Measurements from ENCODE around the gene BBOF1. TPM values are rescaled to one million over a fixed set of nuclear protein-coding genes. Genes with fewer than 3 reads are reported as not detected.

The BBOF1 gene
- total and polyA plus RNA-seq, 4 donors, result 1.0 to 2.8 (median 2.1) TPM

DNA sequence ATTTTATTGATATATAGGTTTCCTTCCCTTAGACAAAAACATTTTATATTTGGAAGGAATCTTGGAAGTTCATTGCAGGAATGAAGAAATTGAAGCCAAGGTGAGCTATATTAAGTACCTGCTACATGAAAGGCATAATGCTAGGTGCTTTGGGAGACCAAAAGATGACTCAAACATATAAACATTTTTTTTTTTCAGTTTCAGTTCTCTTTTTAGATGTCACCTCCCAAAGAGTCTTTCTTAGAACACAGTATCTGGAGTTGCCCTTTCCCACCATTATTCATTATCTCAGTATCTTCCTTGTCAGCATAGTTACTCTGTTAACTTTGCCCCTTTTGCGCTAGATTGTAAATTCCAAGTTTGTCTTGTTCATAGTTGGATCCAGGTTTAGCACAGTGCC lies 66.7 kb downstream of the BBOF1 start (continued):
- TF ChIP-seq, protein P1, sequence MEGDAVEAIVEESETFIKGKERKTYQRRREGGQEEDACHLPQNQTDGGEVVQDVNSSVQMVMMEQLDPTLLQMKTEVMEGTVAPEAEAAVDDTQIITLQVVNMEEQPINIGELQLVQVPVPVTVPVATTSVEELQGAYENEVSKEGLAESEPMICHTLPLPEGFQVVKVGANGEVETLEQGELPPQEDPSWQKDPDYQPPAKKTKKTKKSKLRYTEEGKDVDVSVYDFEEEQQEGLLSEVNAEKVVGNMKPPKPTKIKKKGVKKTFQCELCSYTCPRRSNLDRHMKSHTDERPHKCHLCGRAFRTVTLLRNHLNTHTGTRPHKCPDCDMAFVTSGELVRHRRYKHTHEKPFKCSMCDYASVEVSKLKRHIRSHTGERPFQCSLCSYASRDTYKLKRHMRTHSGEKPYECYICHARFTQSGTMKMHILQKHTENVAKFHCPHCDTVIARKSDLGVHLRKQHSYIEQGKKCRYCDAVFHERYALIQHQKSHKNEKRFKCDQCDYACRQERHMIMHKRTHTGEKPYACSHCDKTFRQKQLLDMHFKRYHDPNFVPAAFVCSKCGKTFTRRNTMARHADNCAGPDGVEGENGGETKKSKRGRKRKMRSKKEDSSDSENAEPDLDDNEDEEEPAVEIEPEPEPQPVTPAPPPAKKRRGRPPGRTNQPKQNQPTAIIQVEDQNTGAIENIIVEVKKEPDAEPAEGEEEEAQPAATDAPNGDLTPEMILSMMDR (IDR thresholded peaks at IDR 0.05; ENCODE audit: low read depth, low read length, missing input control), result no peak
- TF ChIP-seq HNF4G (IDR thresholded peaks at IDR 0.05), result no peak
- no peak for TF ChIP-seq FOXA1 (IDR thresholded peaks at IDR 0.05)
- no peak for TF ChIP-seq FOXA2 (IDR thresholded peaks at IDR 0.05)
- no peak for TF ChIP-seq HNF4A (conservative IDR thresholded peaks at IDR 0.05)
- no peak for TF ChIP-seq TAF1 (conservative IDR thresholded peaks at IDR 0.05)
- no peak for TF ChIP-seq GABPA (IDR thresholded peaks at IDR 0.05 in 1 of 2, conservative IDR thresholded peaks at IDR 0.05 in 1 of 2)
- no peak for TF ChIP-seq SP1 (IDR thresholded peaks at IDR 0.05)
- TF ChIP-seq RAD21 (IDR thresholded peaks at IDR 0.05), result no peak
- TF ChIP-seq YY1 (IDR thresholded peaks at IDR 0.05), result no peak

DNA sequence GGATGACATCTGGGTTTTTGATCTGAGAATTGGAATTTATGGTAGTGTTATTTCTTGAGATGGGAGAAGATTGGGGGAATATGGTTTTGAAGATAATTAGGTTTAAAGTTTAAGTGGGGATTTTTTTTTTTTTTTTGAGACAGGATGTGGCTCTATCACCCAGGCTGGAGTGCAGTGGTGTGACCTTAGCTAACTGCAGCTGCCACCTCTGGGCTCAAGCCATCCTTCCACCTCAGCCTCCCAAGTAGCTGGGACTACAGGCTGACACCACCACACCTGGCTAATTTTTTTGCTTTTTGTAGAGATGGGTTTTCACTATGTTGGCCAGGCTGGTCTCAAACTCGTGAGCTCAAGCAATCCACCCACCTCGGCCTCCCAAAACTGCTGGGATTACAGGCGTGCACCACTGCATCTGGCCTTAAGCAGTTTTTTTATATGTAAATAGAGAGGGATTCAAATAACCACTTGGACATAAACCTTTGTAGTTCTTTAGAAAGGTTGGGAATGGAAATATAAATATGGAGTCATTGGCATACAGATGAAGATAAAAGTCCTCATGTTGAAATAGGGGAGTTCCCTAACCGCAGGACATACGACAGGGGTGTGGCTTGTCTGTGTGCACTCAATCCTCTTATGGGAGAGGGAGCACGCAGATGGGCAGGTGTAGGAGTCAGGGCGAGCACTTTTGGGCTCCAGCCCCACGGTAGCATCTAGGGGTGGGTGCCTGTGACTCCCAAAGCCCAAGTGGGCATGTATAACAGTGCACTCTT lies 70.3 kb downstream of the BBOF1 start:
- Histone ChIP-seq H3K27ac (ENCODE audit: low read depth in 1 of 2, low read length in 2 of 2) (no peak overlapping the region), H3K36me3 (ENCODE audit: control insufficient read depth in 4 of 4, insufficient read depth in 3 of 4, low read depth in 1 of 4, low read length in 3 of 4) (peaks cover 2 to 6% (median 3%) of the 10 kb centered on the region in 4 donors), H3K27me3 (ENCODE audit: control insufficient read depth in 4 of 4, insufficient read depth in 4 of 4, low read length in 3 of 4) (no peaks in the 10 kb centered on the region), H3K9me3 (ENCODE audit: control insufficient read depth in 4 of 4, low read length in 3 of 4) (no peaks in the 10 kb centered on the region), H3K4me1 (ENCODE audit: control insufficient read depth in 4 of 4, insufficient read depth in 4 of 4, low read length in 3 of 4) (peaks cover 0 to 14% (median 11%) of the 10 kb centered on the region in 4 donors), H3K9ac (ENCODE audit: low read depth in 1 of 2, low read length in 2 of 2) (no peak overlapping the region), H3K4me3 (ENCODE audit: low read depth in 1 of 3, low read length in 3 of 3) (no peak overlapping the region)
- TF ChIP-seq TAF1 (conservative IDR thresholded peaks at IDR 0.05) (no peak), FOXA2 (IDR thresholded peaks at IDR 0.05) (no peak), EGR1 (IDR thresholded peaks at IDR 0.05; ENCODE audit: low read depth in 2 of 2) (no peak), NR2F2 (IDR thresholded peaks at IDR 0.05) (no peak), GABPA (IDR thresholded peaks at IDR 0.05 in 1 of 2, conservative IDR thresholded peaks at IDR 0.05 in 1 of 2) (no peak), HNF4G (IDR thresholded peaks at IDR 0.05) (no peak), JUND (IDR thresholded peaks at IDR 0.05) (no peak), HNF4A (conservative IDR thresholded peaks at IDR 0.05) (no peak), YY1 (IDR thresholded peaks at IDR 0.05) (no peak), RAD21 (IDR thresholded peaks at IDR 0.05) (no peak), RXRA (IDR thresholded peaks at IDR 0.05) (no peak), SP1 (IDR thresholded peaks at IDR 0.05) (no peak), FOXA1 (IDR thresholded peaks at IDR 0.05) (no peak)
- TF ChIP-seq, protein P1 (IDR thresholded peaks at IDR 0.05; ENCODE audit: low read depth, low read length, missing input control), result no peak
- TF ChIP-seq, protein P2, sequence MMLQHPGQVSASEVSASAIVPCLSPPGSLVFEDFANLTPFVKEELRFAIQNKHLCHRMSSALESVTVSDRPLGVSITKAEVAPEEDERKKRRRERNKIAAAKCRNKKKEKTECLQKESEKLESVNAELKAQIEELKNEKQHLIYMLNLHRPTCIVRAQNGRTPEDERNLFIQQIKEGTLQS (IDR thresholded peaks at IDR 0.05), result no peak
- TF ChIP-seq, protein P3, sequence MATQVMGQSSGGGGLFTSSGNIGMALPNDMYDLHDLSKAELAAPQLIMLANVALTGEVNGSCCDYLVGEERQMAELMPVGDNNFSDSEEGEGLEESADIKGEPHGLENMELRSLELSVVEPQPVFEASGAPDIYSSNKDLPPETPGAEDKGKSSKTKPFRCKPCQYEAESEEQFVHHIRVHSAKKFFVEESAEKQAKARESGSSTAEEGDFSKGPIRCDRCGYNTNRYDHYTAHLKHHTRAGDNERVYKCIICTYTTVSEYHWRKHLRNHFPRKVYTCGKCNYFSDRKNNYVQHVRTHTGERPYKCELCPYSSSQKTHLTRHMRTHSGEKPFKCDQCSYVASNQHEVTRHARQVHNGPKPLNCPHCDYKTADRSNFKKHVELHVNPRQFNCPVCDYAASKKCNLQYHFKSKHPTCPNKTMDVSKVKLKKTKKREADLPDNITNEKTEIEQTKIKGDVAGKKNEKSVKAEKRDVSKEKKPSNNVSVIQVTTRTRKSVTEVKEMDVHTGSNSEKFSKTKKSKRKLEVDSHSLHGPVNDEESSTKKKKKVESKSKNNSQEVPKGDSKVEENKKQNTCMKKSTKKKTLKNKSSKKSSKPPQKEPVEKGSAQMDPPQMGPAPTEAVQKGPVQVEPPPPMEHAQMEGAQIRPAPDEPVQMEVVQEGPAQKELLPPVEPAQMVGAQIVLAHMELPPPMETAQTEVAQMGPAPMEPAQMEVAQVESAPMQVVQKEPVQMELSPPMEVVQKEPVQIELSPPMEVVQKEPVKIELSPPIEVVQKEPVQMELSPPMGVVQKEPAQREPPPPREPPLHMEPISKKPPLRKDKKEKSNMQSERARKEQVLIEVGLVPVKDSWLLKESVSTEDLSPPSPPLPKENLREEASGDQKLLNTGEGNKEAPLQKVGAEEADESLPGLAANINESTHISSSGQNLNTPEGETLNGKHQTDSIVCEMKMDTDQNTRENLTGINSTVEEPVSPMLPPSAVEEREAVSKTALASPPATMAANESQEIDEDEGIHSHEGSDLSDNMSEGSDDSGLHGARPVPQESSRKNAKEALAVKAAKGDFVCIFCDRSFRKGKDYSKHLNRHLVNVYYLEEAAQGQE (IDR thresholded peaks at IDR 0.05), result no peak
- TF ChIP-seq, protein P4, sequence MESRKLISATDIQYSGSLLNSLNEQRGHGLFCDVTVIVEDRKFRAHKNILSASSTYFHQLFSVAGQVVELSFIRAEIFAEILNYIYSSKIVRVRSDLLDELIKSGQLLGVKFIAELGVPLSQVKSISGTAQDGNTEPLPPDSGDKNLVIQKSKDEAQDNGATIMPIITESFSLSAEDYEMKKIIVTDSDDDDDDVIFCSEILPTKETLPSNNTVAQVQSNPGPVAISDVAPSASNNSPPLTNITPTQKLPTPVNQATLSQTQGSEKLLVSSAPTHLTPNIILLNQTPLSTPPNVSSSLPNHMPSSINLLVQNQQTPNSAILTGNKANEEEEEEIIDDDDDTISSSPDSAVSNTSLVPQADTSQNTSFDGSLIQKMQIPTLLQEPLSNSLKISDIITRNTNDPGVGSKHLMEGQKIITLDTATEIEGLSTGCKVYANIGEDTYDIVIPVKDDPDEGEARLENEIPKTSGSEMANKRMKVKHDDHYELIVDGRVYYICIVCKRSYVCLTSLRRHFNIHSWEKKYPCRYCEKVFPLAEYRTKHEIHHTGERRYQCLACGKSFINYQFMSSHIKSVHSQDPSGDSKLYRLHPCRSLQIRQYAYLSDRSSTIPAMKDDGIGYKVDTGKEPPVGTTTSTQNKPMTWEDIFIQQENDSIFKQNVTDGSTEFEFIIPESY (IDR thresholded peaks at IDR 0.05), result no peak
- TF ChIP-seq, protein P5, sequence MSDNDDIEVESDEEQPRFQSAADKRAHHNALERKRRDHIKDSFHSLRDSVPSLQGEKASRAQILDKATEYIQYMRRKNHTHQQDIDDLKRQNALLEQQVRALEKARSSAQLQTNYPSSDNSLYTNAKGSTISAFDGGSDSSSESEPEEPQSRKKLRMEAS (IDR thresholded peaks at IDR 0.05), result no peak
- DNase-seq (ENCODE audit: low spot score), result no peak
- 91% methylated on average over 8 of the region's 8 CpGs for WGBS

All from liver (tissue), 9 donors.